CD4-positive, alpha-beta T cell treated with Interleukin-10 for 1 hour (primary cell): ENCODE data around the gene SLX4IP.

Experiments
- DNase-seq: peaks from one replicate; pipeline ENCODE4 v3.0.0-alpha.2; 2020

Gene SLX4IP

GRCh38 chr20:10554285-10554684 is 119.2 kb downstream of the SLX4IP start:
- DNase-seq, result no peak

DNA sequence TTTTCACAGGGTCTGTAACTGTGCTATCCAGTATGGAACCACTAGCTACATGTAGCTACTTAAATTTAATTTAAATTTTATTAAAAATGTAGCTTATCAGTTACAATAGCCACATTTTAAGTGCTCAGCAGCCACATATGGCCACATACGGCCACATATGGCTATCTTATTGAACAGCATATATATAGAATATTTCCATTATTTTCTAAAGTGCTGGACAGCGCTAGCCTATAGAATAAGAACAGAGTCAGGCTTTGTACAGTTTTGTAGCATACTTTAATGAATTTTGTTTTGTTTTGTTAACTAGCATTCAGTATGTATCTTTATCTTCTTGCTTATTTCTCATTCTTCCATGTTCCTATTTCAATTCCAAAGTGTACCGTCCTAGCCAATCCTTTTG is 120.3 kb downstream of the SLX4IP start:
- DNase-seq, result no peak

DNA sequence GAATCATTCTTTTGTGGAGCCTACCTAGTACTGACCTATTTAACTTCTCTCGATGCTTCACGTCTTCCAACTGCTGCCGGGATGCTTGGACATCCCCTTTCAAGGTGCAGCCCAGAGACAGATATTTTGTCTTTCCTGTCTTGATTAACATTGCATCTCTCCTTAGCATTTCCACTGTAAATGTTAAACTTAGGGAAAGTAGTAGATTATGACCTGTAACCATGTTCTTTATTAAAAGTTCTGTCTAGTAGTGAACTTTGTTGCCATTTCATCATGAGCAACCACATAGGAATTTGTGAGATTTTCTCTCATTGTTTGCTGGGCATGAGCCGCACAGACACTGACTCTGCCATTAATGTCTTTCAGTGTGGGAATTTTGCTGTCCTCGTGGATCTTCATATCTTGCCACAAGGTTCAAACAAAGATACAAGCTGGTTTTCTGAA is 120.8 kb downstream of the SLX4IP start:
- no peak for DNase-seq

DNA sequence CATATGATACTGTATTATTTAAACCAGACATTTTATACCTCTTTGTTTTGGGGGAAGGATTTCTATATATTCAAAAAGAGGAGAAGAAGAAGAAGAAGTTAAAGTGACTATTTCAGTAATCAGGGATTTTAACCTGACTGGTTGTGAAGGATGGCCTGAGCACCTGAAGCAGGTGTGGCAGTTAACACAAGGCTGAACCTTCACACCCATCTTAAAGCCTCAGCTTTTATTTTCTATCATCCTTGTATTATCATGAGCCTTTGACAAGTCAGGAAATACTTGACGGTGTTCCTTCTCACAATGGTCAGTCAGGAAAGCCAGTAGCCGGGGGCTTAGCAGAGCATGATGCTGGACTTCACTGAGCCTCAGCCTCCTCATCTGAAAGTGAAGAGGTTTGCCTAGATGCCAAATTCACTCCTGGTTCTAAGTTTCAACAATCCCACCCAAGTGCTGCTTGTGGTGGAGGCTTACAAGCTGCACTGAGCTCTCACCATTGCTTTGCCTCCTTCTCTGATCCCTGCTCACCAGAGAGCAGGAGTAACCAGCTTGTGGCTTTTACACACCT is 121.5 kb downstream of the SLX4IP start:
- no peak for DNase-seq

DNA sequence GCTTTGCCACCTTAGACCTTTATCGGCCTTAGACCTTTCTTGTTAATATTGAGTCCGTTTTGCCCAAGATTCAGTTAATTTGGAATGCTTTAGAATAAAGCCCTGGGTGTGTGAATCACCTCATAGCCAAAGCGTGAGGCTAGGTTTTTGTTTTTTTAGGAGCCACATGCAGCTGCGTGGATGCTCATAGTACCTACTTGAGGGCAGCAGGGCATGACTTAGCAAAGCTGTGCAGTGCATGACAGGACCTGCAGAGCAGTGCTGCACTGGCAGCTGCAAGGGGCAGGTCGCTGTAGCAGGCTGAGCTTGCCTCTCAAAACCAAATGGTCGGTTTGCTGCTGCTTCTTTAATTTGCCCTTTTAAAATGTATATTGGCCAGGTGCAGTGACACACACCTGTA is 122.6 kb downstream of the SLX4IP start:
- DNase-seq, result no peak

GRCh38 chr20:10558635-10559187 is 123.6 kb downstream of the SLX4IP start:
- DNase-seq, result peak; percentile 10

DNA sequence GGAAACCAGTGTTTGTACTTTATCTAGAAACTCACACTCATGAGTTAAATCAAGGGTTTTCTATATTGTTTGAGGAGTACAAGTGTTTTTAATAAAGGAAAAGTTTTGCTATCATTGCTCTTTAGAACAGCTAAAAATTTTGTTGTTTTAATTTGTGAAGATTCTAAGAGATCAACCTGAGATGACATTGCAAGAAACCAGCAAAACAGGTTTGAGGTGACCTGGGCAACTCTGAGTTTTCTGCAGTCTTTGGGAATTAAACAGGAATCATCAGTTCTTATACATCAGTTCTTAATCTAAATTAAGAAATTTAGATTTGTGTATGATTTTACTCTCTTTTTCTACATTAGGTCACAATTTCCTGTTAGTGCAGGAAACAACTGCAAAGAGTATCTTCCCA is 124.2 kb downstream of the SLX4IP start:
- DNase-seq, result no peak

DNA sequence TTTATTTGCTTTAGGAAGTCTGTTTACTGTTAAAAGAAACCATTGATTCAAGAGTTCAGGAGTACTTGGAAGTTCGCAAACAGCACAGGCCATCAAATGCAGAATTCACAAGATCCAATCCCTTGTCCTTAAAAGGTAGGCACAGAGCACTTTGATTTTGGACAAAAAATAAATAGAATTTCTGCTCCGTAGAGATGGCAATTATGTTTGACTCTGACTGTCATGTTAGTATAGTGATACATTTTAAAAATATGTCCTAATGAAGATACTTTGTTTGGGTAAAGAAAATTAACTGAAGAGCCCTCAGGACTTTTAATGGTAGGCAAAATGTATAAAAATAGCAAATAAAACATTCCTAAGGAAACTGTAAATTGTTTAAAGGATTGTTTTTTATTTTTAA is 125.6 kb downstream of the SLX4IP start:
- no peak for DNase-seq

- DNase-seq, result no peak
Measured at GRCh38 chr20:10561302-10561701, 126.2 kb downstream of the SLX4IP start.

GRCh38 chr20:10562899-10563298 is 127.8 kb downstream of the SLX4IP start:
- no peak for DNase-seq

DNA sequence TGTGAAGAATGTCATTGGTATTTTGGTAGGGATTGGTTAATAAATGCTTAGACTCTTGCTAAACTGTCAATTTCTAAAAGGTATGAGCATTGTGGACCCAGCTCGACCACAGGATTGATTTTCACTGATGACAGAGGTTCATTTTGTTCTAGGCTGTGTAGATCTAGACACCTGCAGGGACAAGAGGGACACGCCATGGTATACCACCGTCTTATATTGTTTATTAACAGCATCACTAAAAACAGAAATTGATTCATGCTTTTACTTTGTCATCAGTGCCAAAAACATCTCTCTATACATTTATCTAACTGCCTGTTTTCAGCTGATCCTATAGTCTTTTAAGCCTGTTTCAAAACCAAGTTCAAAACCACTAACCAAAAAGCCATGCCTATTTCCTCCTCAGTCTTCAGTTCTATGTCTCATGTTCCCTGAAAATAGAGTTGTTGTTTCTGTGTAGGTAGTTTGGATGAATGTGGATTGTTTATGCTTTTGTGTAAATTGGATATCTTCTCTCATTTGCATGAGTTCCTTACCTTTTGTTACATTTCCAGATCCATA is 128.9 kb downstream of the SLX4IP start:
- no peak for DNase-seq

DNA sequence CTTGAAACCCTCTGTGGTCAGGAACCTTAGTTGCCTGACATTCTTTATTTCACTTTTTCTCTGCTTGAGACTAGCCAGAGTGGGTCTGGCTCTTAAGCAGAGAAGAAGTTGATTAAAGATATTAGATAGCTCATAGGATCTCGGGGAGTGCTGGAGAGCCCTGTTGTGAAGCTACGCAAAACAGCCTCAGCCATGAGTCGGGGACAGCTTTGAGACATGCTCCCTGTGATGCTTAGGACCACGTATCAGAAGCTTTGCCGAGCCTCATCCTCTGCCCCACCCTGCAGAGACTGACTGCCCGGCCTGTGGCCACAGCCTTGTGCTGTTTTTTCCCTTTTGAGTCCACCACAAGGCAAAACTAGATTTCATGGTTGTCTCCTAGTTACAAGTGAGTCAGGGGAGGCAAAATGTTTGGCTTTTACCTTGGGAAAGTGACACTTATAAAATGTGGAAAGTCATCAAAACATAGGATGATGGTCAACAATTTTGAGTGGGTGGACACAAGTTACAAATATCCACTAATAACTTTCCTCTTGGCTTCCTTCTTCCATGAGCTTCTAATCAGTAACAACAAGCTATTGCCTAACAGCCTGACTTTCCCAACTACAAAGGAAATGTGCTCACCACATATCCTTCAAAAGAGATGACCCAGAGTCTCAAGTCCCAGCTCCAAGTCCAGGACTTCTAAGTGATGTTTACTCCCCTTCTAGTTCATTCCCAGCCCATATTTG is 130.3 kb downstream of the SLX4IP start:
- DNase-seq, result no peak

DNA sequence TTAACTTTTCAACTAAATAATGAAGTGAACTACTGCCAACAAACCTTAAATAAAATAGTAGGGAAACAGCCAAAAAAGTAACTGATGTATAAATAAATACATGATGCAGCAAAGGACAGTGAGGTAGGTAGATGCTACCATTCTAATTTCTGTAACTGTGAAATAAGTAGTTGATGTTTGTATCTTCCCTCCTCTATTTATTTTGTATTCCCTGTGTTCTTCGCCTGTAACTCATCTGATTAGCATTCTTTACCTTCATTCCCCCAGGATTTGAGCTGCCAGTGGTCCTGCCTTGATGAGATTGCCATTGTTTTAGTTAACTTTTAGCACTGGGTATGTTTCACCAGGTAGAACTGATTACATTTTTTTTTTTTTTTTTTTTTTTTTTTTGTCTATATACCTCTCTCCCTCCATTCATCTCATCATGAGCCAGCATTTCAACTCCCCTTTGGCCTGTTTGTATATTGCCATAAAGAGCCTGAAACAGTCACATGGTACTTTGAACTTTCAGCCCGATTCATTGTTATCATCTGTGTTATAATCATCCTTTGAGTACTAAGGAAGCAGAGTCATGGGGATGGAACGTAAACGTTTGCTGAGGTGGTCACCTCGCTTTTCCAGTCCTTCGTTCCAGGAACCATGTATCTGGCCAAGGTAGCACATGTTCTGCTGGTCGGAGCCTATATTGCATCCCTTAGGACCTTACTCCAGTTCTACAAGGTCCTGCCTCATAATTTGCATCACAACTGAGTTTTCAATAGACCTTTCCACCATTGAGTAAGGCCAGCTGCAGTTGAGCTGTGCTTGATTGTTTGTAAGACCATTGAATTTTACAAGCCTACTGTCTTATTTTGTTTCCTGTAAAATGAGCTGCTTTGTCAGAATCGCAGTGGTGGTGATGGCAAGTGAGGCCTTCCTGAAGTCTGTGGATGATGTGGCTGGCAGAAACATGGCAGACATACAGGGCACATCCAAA is 131.1 kb downstream of the SLX4IP start:
- no peak for DNase-seq

DNA sequence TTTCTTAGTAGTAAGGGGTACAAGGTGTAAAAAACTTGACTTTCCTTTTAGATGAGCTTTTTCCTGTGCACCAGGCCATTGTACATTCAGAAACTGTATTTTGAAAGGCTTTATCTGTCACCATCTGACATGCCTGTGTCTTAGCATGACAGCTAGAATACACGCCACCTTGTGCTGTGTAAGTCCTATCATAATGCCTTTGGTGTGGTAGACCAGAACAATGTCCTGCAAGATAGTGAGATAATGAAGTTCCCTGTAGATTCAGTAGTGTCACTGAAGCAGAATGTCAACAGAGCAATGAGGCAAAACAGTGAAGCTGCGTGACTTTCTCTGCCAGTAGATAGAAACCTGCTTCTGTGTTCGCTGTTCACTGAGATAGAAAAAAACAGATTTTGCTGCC is 132.9 kb downstream of the SLX4IP start:
- DNase-seq, result peak; percentile 8

- no peak for DNase-seq
Measured at GRCh38 chr20:10571313-10571815, 136.3 kb downstream of the SLX4IP start.

DNA sequence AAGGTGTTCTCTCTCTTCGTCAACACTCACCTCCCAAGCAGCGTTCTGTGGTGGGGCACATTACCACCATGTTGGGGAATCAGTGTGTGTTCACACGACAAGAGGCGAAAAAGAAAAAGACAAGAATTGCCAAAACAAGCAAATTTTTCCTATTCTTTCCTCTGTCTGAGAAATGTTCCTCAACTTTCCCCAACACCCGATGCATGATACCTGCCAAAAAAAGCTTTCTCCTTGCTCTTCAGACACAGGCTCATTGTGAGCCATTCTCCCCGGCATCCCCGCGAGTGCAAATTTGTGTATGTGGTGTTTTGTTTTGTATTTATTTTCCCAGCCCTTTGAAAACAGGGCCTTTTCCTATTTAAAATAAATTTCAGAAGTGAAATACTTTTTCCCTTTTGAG is 137.7 kb downstream of the SLX4IP start:
- no peak for DNase-seq

DNA sequence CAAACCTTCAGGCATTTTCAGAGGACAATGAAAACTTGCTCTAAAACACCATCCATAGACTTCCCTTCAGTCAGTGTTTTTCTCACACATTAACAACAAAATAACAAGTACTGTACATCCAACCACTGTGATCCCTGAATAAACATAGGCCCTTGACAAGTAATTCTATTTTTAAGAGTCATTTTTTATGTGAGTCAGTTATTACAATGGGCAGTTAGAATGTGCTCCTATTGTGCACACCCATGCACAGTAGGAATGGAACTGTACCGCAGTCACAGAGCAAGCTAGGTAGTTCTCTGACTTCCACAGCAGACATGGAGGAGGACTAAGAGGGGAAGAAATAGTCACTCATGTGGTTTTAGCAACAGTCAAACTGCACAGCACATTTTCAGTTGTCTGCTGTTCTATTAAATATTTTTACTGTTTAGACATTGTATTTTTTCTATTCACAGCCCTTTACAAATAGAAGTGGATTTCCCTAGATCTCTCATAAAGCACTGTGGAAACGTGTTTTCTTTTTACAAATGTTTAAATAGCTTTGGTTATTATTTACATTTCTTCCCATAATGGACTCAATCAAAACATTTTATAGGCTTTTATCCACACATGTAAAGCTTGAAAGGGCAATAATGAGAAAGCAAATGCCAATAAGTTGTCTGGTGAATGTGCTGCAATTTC is 138.3 kb downstream of the SLX4IP start:
- no peak for DNase-seq

DNA sequence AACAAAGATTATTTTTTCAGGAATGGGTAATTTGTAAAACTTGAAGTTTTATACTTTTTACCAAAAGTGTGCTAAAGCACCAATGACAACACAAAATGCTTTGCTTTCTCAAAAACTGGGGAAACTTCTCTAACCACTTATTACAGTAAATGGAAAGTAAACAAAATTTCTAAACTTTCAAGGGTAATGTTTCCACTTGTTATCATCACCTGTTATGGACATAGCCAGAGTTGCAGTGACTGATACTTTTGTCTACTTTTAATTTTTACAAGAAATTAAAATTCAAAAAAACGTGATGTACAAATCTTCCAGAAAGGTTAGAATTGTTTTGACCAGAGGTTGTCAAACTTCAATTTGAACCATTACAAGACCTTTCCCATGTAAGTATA is 138.8 kb downstream of the SLX4IP start:
- DNase-seq, result no peak

DNA sequence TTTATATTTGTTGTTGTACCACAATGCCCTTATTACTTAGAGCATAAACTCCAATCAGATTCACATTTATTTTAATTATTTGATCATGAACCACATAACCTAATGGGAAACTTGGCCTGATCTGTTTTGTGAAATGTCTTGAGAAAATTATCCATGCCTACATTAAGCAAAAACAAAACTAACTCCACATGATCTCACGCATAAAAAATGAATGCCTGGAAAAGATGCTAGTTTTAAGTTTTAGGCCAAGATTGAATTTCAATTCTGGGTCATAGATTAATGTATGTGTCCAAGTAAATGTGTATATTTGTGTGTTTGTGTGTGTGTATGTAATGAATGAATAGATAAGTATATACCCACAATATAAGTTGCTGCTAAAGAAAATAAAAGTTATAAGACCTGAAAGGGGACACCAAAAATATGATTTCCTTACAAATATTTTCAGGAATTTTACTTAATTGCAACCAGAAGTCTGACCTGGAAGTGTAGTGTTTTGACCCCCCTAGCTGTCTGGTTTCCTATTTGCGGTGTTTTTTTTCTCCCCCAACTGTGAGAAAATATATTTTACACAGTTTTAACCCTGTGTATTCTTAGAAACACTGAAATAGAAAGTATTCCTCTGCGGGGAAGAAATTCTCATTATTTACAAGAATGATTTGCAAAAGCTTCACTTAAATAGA is 141.4 kb downstream of the SLX4IP start:
- DNase-seq, result no peak

DNA sequence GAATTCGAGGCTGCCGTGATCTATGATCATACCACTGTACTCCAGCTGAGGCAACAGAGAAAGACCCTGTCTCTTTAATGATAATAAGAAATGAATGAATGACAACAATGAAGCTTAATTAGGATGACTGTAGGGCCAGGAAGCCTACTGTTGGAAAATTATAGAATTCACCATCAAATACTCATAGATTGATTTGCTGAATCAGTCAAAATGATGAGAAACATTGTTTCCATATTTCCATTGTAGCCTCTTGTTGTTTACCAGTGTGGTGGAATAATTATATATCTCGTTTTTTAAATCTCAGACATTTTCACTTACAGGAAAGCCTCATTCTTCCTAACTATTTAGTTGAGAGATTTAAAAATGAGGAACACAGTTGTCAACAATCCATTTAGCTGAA is 142.5 kb downstream of the SLX4IP start:
- DNase-seq, result no peak

DNA sequence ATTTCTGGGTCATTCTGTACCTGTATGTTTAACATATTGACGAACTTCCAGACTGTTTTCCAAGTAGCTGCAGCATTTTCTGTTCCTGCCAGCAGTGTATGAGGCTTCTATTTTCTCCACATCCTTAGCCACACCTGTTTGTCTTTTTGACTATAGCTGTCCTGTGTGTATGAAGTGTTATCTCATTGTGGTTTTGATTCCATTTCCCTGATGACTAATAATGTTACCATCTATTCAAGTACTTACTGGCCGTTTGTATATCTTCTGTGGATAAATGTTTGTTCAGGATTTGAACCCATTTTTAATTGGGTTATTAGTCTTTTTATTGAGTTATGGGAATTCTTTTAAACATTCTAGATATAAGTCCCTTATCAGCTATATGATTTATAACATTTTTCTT is 143.5 kb downstream of the SLX4IP start:
- DNase-seq, result no peak

GRCh38 chr20:10579942-10580341 is 144.8 kb downstream of the SLX4IP start:
- DNase-seq, result no peak
